ENCODE results near the gene ECSIT.
"Not testable (repeated sequence)": the region's sequence is repeated elsewhere in the genome, so short reads cannot be mapped to it uniquely, and the experiment has no call there.

Gene ECSIT, protein sequence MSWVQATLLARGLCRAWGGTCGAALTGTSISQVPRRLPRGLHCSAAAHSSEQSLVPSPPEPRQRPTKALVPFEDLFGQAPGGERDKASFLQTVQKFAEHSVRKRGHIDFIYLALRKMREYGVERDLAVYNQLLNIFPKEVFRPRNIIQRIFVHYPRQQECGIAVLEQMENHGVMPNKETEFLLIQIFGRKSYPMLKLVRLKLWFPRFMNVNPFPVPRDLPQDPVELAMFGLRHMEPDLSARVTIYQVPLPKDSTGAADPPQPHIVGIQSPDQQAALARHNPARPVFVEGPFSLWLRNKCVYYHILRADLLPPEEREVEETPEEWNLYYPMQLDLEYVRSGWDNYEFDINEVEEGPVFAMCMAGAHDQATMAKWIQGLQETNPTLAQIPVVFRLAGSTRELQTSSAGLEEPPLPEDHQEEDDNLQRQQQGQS

GRCh38 chr19:11528551-11529341 is at the start of gene ECSIT:
TSS of gene ECSIT (minus strand) at chr19:11529134. CDS start at chr19:11519170, 9,964 bp downstream.
- TF ChIP-seq YY1 (IDR thresholded peaks at IDR 0.05; ENCODE audit: insufficient read depth, insufficient read length) (peak; percentile 89), ZNF274 (IDR thresholded peaks at IDR 0.05; ENCODE audit: low read depth, low read length) (no peak)
- H3K9me3 ChIP-seq (ENCODE audit: insufficient read depth, low read length) = no peaks in the 10 kb centered on the region
- peak; percentile 96 for DNase-seq (ENCODE audit: low read depth, low spot score)
- peaks cover 5% of the 10 kb centered on the region for H3K36me3 ChIP-seq (ENCODE audit: insufficient read depth, insufficient read length, low read length)
- H3K9ac ChIP-seq (ENCODE audit: insufficient read length, low read depth) = peak within 1 kb of the TSS; percentile 98
- no peaks in the 10 kb centered on the region for H3K27me3 ChIP-seq (ENCODE audit: insufficient read depth, insufficient read length)
- no peaks in the 10 kb centered on the region for H3K4me1 ChIP-seq (ENCODE audit: insufficient read depth, insufficient read length)
- peak within 1 kb of the TSS; percentile 90 for H3K4me3 ChIP-seq (ENCODE audit: insufficient read length, low read depth)

- Histone ChIP-seq H3K9me3 (ENCODE audit: insufficient read depth, low read length) (no peaks in the 10 kb centered on the region), H3K4me3 (ENCODE audit: insufficient read length, low read depth) (no peak within 1 kb of the TSS), H3K9ac (ENCODE audit: insufficient read length, low read depth) (no peak within 1 kb of the TSS), H3K36me3 (ENCODE audit: insufficient read depth, insufficient read length, low read length) (no peaks in the 10 kb centered on the region), H3K27me3 (ENCODE audit: insufficient read depth, insufficient read length) (no peaks in the 10 kb centered on the region), H3K4me1 (ENCODE audit: insufficient read depth, insufficient read length) (peaks cover 9% of the 10 kb centered on the region)
- DNase-seq (ENCODE audit: low read depth, low spot score) = no peak
- no peak for TF ChIP-seq ZNF274 (IDR thresholded peaks at IDR 0.05; ENCODE audit: low read depth, low read length)
- TF ChIP-seq SUZ12 (IDR thresholded peaks at IDR 0.05; ENCODE audit: extremely low read depth, insufficient read depth, insufficient read length) = no peak
- TF ChIP-seq YY1 (IDR thresholded peaks at IDR 0.05; ENCODE audit: insufficient read depth, insufficient read length) = no peak
These were observed 48.7 kb upstream of the ECSIT start, which contains the start of gene ACP5 for GRCh38 chr19:11577451-11578257. TSS of gene ACP5 (minus strand) at chr19:11577645. CDS start at chr19:11577317, 328 bp downstream.

DNA sequence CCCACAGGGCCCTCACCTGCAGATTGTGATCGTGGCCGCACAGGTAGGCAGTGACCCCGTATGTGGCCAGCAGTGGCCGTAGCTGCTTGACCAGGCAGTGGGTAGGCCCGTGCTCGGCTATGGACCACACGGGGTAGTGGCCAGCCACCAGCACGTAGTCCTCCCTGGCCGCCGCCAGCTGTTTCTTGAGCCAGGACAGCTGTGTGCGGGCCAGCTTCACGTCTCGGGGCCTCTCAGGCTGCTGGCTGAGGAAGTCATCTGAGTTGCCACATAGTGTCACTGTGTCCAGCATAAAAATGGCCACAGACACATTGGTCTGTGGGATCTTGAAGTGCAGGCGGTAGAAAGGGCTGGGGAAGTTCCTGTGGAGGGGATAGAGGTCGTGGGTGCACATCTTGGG is 47.3 kb upstream of the ECSIT start:
- Histone ChIP-seq H3K9ac (ENCODE audit: insufficient read length, low read depth) (no peak overlapping the region), H3K36me3 (ENCODE audit: insufficient read depth, insufficient read length, low read length) (no peaks in the 10 kb centered on the region), H3K27me3 (ENCODE audit: insufficient read depth, insufficient read length) (no peaks in the 10 kb centered on the region), H3K9me3 (ENCODE audit: insufficient read depth, low read length) (no peaks in the 10 kb centered on the region), H3K4me1 (ENCODE audit: insufficient read depth, insufficient read length) (peaks cover 9% of the 10 kb centered on the region), H3K4me3 (ENCODE audit: insufficient read length, low read depth) (no peak overlapping the region)
- no peak for DNase-seq (ENCODE audit: low read depth, low spot score)
- TF ChIP-seq SUZ12 (IDR thresholded peaks at IDR 0.05; ENCODE audit: extremely low read depth, insufficient read depth, insufficient read length) = no peak
- TF ChIP-seq YY1 (IDR thresholded peaks at IDR 0.05; ENCODE audit: insufficient read depth, insufficient read length) = no peak
- no peak for TF ChIP-seq ZNF274 (IDR thresholded peaks at IDR 0.05; ENCODE audit: low read depth, low read length)

DNA sequence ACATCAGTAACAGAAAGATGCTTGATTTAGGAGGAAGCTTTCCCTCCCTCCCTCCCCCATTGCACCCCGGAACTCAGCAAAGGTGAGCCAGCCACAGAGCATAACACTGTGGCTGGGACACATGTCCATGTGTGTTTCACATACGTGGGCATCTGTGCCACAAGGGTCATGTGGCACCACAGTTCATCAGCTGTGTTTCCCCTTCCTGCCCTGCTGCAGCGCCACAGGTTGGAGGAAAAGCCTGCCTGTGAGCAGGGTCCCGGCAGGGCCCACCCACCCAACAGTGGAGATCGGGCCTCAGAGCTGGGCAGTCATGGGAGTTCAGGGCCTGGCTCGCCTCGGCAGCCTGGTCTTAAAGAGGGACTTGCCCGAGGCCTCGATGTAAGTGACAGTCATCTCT is 45.8 kb upstream of the ECSIT start:
- H3K9me3 ChIP-seq (ENCODE audit: insufficient read depth, low read length) = no peaks in the 10 kb centered on the region
- H3K27me3 ChIP-seq (ENCODE audit: insufficient read depth, insufficient read length) = no peaks in the 10 kb centered on the region
- H3K36me3 ChIP-seq (ENCODE audit: insufficient read depth, insufficient read length, low read length) = no peaks in the 10 kb centered on the region
- no peak overlapping the region for H3K9ac ChIP-seq (ENCODE audit: insufficient read length, low read depth)
- no peak overlapping the region for H3K4me3 ChIP-seq (ENCODE audit: insufficient read length, low read depth)
- DNase-seq (ENCODE audit: low read depth, low spot score) = no peak
- TF ChIP-seq SUZ12 (IDR thresholded peaks at IDR 0.05; ENCODE audit: extremely low read depth, insufficient read depth, insufficient read length) = no peak
- TF ChIP-seq YY1 (IDR thresholded peaks at IDR 0.05; ENCODE audit: insufficient read depth, insufficient read length) = no peak
- no peak for TF ChIP-seq ZNF274 (IDR thresholded peaks at IDR 0.05; ENCODE audit: low read depth, low read length)
- peaks cover 9% of the 10 kb centered on the region for H3K4me1 ChIP-seq (ENCODE audit: insufficient read depth, insufficient read length)

GRCh38 chr19:11573763-11574162 is 44.8 kb upstream of the ECSIT start:
- not testable (repeated sequence) for H3K4me3 ChIP-seq (ENCODE audit: insufficient read length, low read depth); DNase-seq (ENCODE audit: low read depth, low spot score); H3K9ac ChIP-seq (ENCODE audit: insufficient read length, low read depth); H3K4me1 ChIP-seq (ENCODE audit: insufficient read depth, insufficient read length); H3K9me3 ChIP-seq (ENCODE audit: insufficient read depth, low read length); H3K27me3 ChIP-seq (ENCODE audit: insufficient read depth, insufficient read length); H3K36me3 ChIP-seq (ENCODE audit: insufficient read depth, insufficient read length, low read length)

DNA sequence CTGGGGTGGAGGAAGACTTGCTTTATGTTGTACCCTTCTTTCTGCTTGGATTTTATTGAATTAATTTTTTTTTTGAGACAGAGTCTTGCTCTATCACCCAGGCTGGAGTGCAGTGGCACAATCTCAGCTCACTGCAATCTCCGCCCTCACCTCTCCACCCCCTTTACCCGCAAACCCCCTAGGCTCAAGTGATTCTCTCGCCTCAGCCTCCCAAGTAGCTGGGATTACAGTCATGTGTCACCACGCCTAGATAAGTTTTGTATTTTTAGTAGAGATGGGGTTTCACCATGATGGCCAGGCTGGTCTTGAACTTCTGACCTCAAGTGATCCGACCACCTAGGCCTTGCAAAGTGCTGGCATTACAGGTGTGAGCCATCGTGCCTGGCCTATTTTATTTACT is 44.4 kb upstream of the ECSIT start:
- not testable (repeated sequence) for H3K4me1 ChIP-seq (ENCODE audit: insufficient read depth, insufficient read length); DNase-seq (ENCODE audit: low read depth, low spot score); H3K9me3 ChIP-seq (ENCODE audit: insufficient read depth, low read length); H3K4me3 ChIP-seq (ENCODE audit: insufficient read length, low read depth); H3K9ac ChIP-seq (ENCODE audit: insufficient read length, low read depth); H3K36me3 ChIP-seq (ENCODE audit: insufficient read depth, insufficient read length, low read length); H3K27me3 ChIP-seq (ENCODE audit: insufficient read depth, insufficient read length)

DNA sequence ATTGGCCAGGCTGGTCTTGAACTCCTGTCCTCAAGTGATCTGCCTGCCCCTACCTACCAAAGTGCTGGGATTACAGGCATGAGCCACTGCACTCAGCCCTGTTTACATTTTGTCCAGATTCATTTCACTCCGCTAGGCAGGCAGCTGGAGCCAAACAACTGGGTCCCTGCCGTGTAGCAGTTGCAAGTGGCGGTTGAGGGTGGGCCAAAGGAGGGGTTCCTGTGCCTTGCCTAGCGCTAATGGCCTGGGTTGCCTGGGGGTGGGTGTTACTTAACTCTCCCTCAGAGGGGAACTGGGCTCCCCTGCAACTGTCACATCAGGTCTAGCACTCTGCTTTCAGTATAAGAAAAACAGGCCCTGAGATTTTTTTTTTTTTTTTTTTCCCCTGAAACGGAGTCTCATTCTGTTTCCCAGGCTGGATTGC is 41.1 kb upstream of the ECSIT start:
- Histone ChIP-seq H3K36me3 (ENCODE audit: insufficient read depth, insufficient read length, low read length) (no peaks in the 10 kb centered on the region), H3K27me3 (ENCODE audit: insufficient read depth, insufficient read length) (no peaks in the 10 kb centered on the region), H3K4me3 (ENCODE audit: insufficient read length, low read depth) (no peak overlapping the region), H3K9ac (ENCODE audit: insufficient read length, low read depth) (peak overlapping the region; percentile 43), H3K4me1 (ENCODE audit: insufficient read depth, insufficient read length) (no peaks in the 10 kb centered on the region), H3K9me3 (ENCODE audit: insufficient read depth, low read length) (no peaks in the 10 kb centered on the region)
- TF ChIP-seq SUZ12 (IDR thresholded peaks at IDR 0.05; ENCODE audit: extremely low read depth, insufficient read depth, insufficient read length) = no peak
- TF ChIP-seq ZNF274 (IDR thresholded peaks at IDR 0.05; ENCODE audit: low read depth, low read length) = no peak
- no peak for TF ChIP-seq YY1 (IDR thresholded peaks at IDR 0.05; ENCODE audit: insufficient read depth, insufficient read length)
- DNase-seq (ENCODE audit: low read depth, low spot score) = no peak

Data from NT2/D1 (cell line).